Caco-2 (cell line): ENCODE data around the gene H6PD. TPM values are rescaled to one million over a fixed set of nuclear protein-coding genes. Genes with fewer than 3 reads are reported as not detected.

Experiments
- BruUV-seq: library from RNA; stranded (reverse); fragments of 400-500 nt; replicated peaks from 2 replicates; lab custom pipeline; 2021; lab: Mats Ljungman, UMichigan
- CTCF ChIA-PET: fragments of 300-600 bp; sonication (Branson Sonifier 250); formaldehyde crosslinking; loops from one replicate; lab custom pipeline; 2022; ENCODE audit warnings: antibody characterized with exemption; lab: Charles Lee
- POLR2A ChIA-PET: fragments of 300-600 bp; sonication (Branson Sonifier 250); formaldehyde crosslinking; loops from one replicate; lab custom pipeline; 2022; ENCODE audit warnings: antibody characterized with exemption; lab: Charles Lee
- DNase-seq, 2 experiments: peaks; one replicate each; pipeline versions ENCODE4 v3.0.0 to v3.0.0-alpha.2; 2020 to 2022
- H3K27me3 ChIP-seq: replicated peaks from 2 replicates; pipeline ENCODE4 v1.6.0; 2011; ENCODE audit warnings: low read length; ENCODE audit not compliant: control insufficient read depth, insufficient read depth
- H3K36me3 ChIP-seq: 2 replicates; pipeline ENCODE4 v1.5.1; 2011; ENCODE audit warnings: low read length; ENCODE audit not compliant: control insufficient read depth, insufficient read depth
- H3K4me1 ChIP-seq: fragments of 250-450 bp; sonication (Bioruptor Pico); 2 replicates; pipeline ENCODE4 v1.5.1; 2020; ENCODE audit warnings: mild to moderate bottlenecking
- H3K4me3 ChIP-seq: 2 replicates; pipeline ENCODE4 v1.5.1; 2011; ENCODE audit warnings: low read depth, mild to moderate bottlenecking, control low read depth, low read length
- H3K9me3 ChIP-seq: fragments of 250-450 bp; sonication (Bioruptor Pico); 2 replicates; pipeline ENCODE4 v1.5.1; 2020; ENCODE audit warnings: mild to moderate bottlenecking, moderate library complexity
- H3K27ac Mint-ChIP-seq: one replicate; pipeline ENCODE4 v1.8.0; 2022; ENCODE audit warnings: mixed read lengths; ENCODE audit not compliant: unreplicated experiment
- H3K27me3 Mint-ChIP-seq: one replicate; pipeline ENCODE4 v1.8.0; 2022; ENCODE audit warnings: mixed read lengths; ENCODE audit not compliant: insufficient read depth, unreplicated experiment
- H3K36me3 Mint-ChIP-seq: one replicate; pipeline ENCODE4 v1.8.0; 2022; ENCODE audit warnings: mild to moderate bottlenecking, mixed read lengths; ENCODE audit not compliant: insufficient read depth, unreplicated experiment
- H3K4me1 Mint-ChIP-seq: one replicate; pipeline ENCODE4 v1.8.0; 2022; ENCODE audit warnings: low read depth, mixed read lengths; ENCODE audit not compliant: unreplicated experiment
- H3K4me3 Mint-ChIP-seq: one replicate; pipeline ENCODE4 v1.8.0; 2022; ENCODE audit warnings: mild to moderate bottlenecking, moderate library complexity, mixed read lengths; ENCODE audit not compliant: unreplicated experiment
- H3K9me3 Mint-ChIP-seq: one replicate; pipeline ENCODE4 v1.8.0; 2022; ENCODE audit warnings: mixed read lengths; ENCODE audit not compliant: unreplicated experiment
- CTCF ChIP-seq, 2 experiments: fragments of 200-600 bp in 1 of 2; IDR thresholded peaks; 1 replicate in 1 of 2; 2 replicates in 1 of 2; pipeline versions ENCODE4 v1.5.1 to v1.8.0; 2011 to 2022; ENCODE audit warnings: antibody characterized with exemption in 1 of 2, control low read depth in 1 of 2, inconsistent platforms in 1 of 2, low read depth in 1 of 2, low read length in 1 of 2, mild to moderate bottlenecking in 1 of 2, moderate library complexity in 1 of 2; ENCODE audit not compliant: insufficient read depth in 1 of 2, severe bottlenecking in 1 of 2, unreplicated experiment in 1 of 2
- intact Hi-C: fragments of 100-400 bp; cut with micrococcal nuclease; formaldehyde crosslinking; loops from one replicate; pipeline ENCODE4 v1.10.0; 2022; ENCODE audit not compliant: unreplicated experiment
- total RNA-seq: library from RNA; stranded (reverse); gene quantifications from 2 replicates; pipeline ENCODE4 v1.2.3, GENCODE V29; 2022

Gene H6PD
- total RNA-seq, 1 experiment from 2014 or later, result 13.0 TPM

DNA sequence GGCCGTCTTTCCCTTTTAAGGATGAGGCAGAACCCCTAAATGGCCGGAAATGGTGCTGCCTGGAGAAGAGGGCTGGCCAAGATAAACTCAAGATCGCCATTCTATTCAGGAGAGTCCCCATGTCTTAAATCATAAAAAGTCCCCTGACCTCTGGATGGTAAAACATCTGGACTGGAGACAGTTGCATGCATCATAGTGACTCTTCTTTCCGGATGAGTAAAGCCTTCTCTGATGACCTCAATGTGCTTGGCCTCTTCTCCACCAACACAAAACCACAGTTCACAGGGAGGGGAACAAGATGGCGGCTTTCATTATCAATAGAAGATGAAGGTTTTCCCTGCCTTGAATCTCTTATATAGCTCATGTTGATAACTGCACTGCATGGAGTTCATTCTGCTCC lies 27.5 kb upstream of the H6PD start:
- no TSS peak for BruUV-seq
- Mint-ChIP-seq H3K4me1 (peaks cover 5% of the 10 kb centered on the region), H3K27ac (no peak overlapping the region), H3K9me3 (no peaks in the 10 kb centered on the region), H3K4me3 (no peak overlapping the region), H3K27me3 (no peaks in the 10 kb centered on the region), H3K36me3 (no peaks in the 10 kb centered on the region)
- DNase-seq, result no peak
- H3K9me3 ChIP-seq, result no peaks in the 10 kb centered on the region
- peaks cover 20% of the 10 kb centered on the region for H3K4me1 ChIP-seq
- CTCF ChIA-PET, result no interaction called here
- intact Hi-C loops, result no loop called here
- no peaks in the 10 kb centered on the region for H3K36me3 ChIP-seq
- H3K27me3 ChIP-seq, result no peaks in the 10 kb centered on the region
- H3K4me3 ChIP-seq, result no peak overlapping the region
- no peak for TF ChIP-seq CTCF (IDR thresholded peaks at IDR 0.05; ENCODE audit: insufficient read depth in 1 of 2, low read depth in 1 of 2, low read length in 1 of 2, severe bottlenecking in 1 of 2, unreplicated experiment in 1 of 2)
- POLR2A ChIA-PET, result no interaction called here

GRCh38 chr1:9207715-9208114 lies 26.9 kb upstream of the H6PD start:
- no peaks in the 10 kb centered on the region for H3K36me3 Mint-ChIP-seq
- H3K9me3 ChIP-seq, result no peaks in the 10 kb centered on the region
- intact Hi-C loops, result no loop called here
- BruUV-seq, result no TSS peak
- ChIA-PET CTCF (no interaction called here), POLR2A (no interaction called here)
- H3K36me3 ChIP-seq, result no peaks in the 10 kb centered on the region
- H3K27me3 ChIP-seq, result no peaks in the 10 kb centered on the region
- no peak for TF ChIP-seq CTCF (IDR thresholded peaks at IDR 0.05; ENCODE audit: insufficient read depth in 1 of 2, low read depth in 1 of 2, low read length in 1 of 2, severe bottlenecking in 1 of 2, unreplicated experiment in 1 of 2)
- H3K27me3 Mint-ChIP-seq, result no peaks in the 10 kb centered on the region
- peaks cover 5% of the 10 kb centered on the region for H3K4me1 Mint-ChIP-seq
- no peak for DNase-seq
- H3K27ac Mint-ChIP-seq, result no peak overlapping the region
- H3K9me3 Mint-ChIP-seq, result no peaks in the 10 kb centered on the region
- H3K4me3 Mint-ChIP-seq, result no peak overlapping the region
- H3K4me1 ChIP-seq, result peaks cover 20% of the 10 kb centered on the region
- H3K4me3 ChIP-seq, result no peak overlapping the region

- ChIA-PET POLR2A (no interaction called here), CTCF (no interaction called here)
- intact Hi-C loops, result no loop called here
- Histone ChIP-seq H3K4me3 (no peak overlapping the region), H3K27me3 (no peaks in the 10 kb centered on the region), H3K4me1 (no peaks in the 10 kb centered on the region), H3K9me3 (no peaks in the 10 kb centered on the region), H3K36me3 (no peaks in the 10 kb centered on the region)
- Mint-ChIP-seq H3K9me3 (no peaks in the 10 kb centered on the region), H3K4me1 (no peaks in the 10 kb centered on the region), H3K27me3 (no peaks in the 10 kb centered on the region), H3K27ac (no peak overlapping the region), H3K36me3 (peaks cover 4% of the 10 kb centered on the region), H3K4me3 (no peak overlapping the region)
- BruUV-seq, result no TSS peak
- no peak for TF ChIP-seq CTCF (IDR thresholded peaks at IDR 0.05; ENCODE audit: insufficient read depth in 1 of 2, low read depth in 1 of 2, low read length in 1 of 2, severe bottlenecking in 1 of 2, unreplicated experiment in 1 of 2)
- no peak for DNase-seq
These were observed 23.2 kb upstream of the H6PD start for GRCh38 chr1:9211291-9211811.
